Heart right ventricle (tissue), 16 donors: ENCODE results near the gene CXorf65. TPM values are rescaled to one million over a fixed set of nuclear protein-coding genes. Genes with fewer than 3 reads are reported as not detected.

Experiments
- ATAC-seq, 8 donors: fragments of 200-7000 bp; cut with Tn5 transposase; one replicate each; pipeline ENCODE4 v1.9.1; 2020; ENCODE audit warnings: mild to moderate bottlenecking in 8 of 8, moderate library complexity in 8 of 8, moderate number of reproducible peaks in 1 of 8
- DNase-seq, 2 donors: peaks; one replicate each; pipeline ENCODE4 v3.0.0-alpha.2; 2020
- H3K27ac ChIP-seq, 10 donors: fragments of 200-600 bp; sonication (generic) in 2 of 10; one replicate each; pipeline versions ENCODE4 v1.5.0 to v1.8.0; 2020 to 2022; ENCODE audit warnings: mild to moderate bottlenecking in 3 of 10
- H3K27me3 ChIP-seq, 7 donors: fragments of 200-600 bp; one replicate each; pipeline ENCODE4 v1.8.0; 2021 to 2022; ENCODE audit warnings: mild to moderate bottlenecking in 2 of 7
- H3K36me3 ChIP-seq, 9 donors: fragments of 200-600 bp; sonication (generic) in 1 of 9; one replicate each; pipeline versions ENCODE4 v1.5.0 to v1.8.0; 2020 to 2022; ENCODE audit warnings: mild to moderate bottlenecking in 2 of 9
- H3K4me1 ChIP-seq, 9 donors: fragments of 200-600 bp; sonication (generic) in 1 of 9; one replicate each; pipeline versions ENCODE4 v1.5.0 to v1.8.0; 2020 to 2022; ENCODE audit warnings: mild to moderate bottlenecking in 4 of 9
- H3K4me3 ChIP-seq, 10 donors: fragments of 200-600 bp; sonication (generic) in 2 of 10; one replicate each; pipeline versions ENCODE4 v1.5.0 to v1.8.0; 2020 to 2022; ENCODE audit warnings: mild to moderate bottlenecking in 7 of 10, moderate library complexity in 2 of 10
- H3K9me3 ChIP-seq, 11 donors: fragments of 200-600 bp in 10 of 11; sonication (generic) in 2 of 11; one replicate each; pipeline versions ENCODE4 v1.5.0 to v1.8.0; 2013 to 2022; ENCODE audit warnings: mild to moderate bottlenecking in 2 of 11, control low read depth in 1 of 11, moderate library complexity in 1 of 11
- WGBS, 2 donors: extraction: QIAGEN DNeasy Blood & Tissue Kit; methylation state at CpG; one replicate each; pipeline ENCODE4 v1.1.7; 2013; ENCODE audit warnings: inconsistent platforms in 1 of 2; 5-methylcytosine and 5-hydroxymethylcytosine counted together
- intact Hi-C, 10 donors: fragments of 100-400 bp; cut with DNase I; formaldehyde crosslinking; loops; one replicate each; pipeline versions ENCODE4 v1.11.1 to v1.14.2; 2022
- polyA plus RNA-seq, 2 donors: library from polyadenylated mRNA; stranded (reverse); fragments of 200-250 nt; gene quantifications; one replicate each; pipeline ENCODE4 v1.2.3, GENCODE V29; 2013
- total RNA-seq, 10 donors: library from RNA; stranded (reverse); fragmentation: NEBNext Ultra II Directional in 3 of 10; extraction: Animal tissue kit (Norgen Biotek cat#: 25700) in 3 of 10; gene quantifications; one replicate each; pipeline versions ENCODE4 v1.2.1 to v1.2.4, GENCODE V29; 2021 to 2023
- TF ChIP-seq, protein P1 (sequence below), 9 donors: fragments of 200-600 bp; sonication (generic) in 2 of 9; IDR thresholded peaks; one replicate each; pipeline versions ENCODE4 v1.5.0 to v1.8.0; 2021 to 2022; ENCODE audit warnings: antibody characterized with exemption in 9 of 9, mild to moderate bottlenecking in 5 of 9, moderate library complexity in 1 of 9
- donor health status: Arrhythmogenic right ventricular cardiomyopathy.
- donor health status: ischemic (EF 13 %, LVEDD 7.1; RV severe dilation, severe dysfunction).
- donor health status: healthy with polysubstance abuse.
- donor health status: DM: no; HTN: yes; CAD: no.
- donor health status: DM: no; HTN: no; CAD: no.
- donor health status: ischemic (EF 25% LVEDD 6.9; RV normal size, moderate dysfunction).
- donor health status: ischemic (EF 25% LVEDD 5.7; RV mildly dilated, moderate dysfunction).
- donor health status: healthy.
- donor health status: DM: yes; HTN: yes; CAD: no.
- donor health status: Ischemic cardiomyopathy.
- donor health status: ischemic (EF 35%, LVEDD 5.7; RV mildly dilated, moderate dysfunction).
- donor health status: nonischemic (EF 11% LVEDD 7.7; RV severe dilation, severe dysfunction).
- donor health status: DM: yes; HTN: yes; CAD: no.
- donor health status: PGD.
- donor health status: ischemic (EF 29% LVEDD 5.4; RV normal size, mild dysfunction).
- donor health status: nonischemic (EF 23%, LVEDD 6.1; RV moderate dilation, normal function).

CXorf65 gene
- total and polyA plus RNA-seq, 12 donors: not detected

DNA sequence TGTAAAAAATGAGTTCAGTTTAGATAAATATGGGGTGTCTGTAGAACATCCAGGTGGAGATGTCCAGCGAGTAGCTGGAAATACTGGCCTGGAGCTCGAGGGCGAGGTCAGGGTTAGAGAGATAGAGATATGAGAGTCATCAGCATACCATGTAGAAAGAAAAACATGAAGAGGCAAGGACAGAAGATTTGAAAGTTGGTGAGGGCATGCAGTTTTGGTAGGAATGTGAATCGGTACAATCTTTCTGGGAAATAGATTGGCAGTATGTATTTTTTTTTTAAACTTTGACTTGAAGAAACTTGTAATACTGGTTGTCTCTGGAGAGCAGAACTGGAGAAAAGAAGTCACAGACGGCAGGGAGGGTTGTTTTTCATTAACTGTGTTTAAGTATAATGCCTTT is 36.0 kb downstream of the CXorf65 start:
- H3K9me3 ChIP-seq: no peaks in the 10 kb centered on the region
- peaks cover 0 to 12% (median 5%) of the 10 kb centered on the region in 9 donors for H3K4me1 ChIP-seq
- H3K4me3 ChIP-seq: no peak overlapping the region
- peaks cover 0 to 27% (median 0%) of the 10 kb centered on the region in 7 donors for H3K27me3 ChIP-seq
- TF ChIP-seq, protein P1, sequence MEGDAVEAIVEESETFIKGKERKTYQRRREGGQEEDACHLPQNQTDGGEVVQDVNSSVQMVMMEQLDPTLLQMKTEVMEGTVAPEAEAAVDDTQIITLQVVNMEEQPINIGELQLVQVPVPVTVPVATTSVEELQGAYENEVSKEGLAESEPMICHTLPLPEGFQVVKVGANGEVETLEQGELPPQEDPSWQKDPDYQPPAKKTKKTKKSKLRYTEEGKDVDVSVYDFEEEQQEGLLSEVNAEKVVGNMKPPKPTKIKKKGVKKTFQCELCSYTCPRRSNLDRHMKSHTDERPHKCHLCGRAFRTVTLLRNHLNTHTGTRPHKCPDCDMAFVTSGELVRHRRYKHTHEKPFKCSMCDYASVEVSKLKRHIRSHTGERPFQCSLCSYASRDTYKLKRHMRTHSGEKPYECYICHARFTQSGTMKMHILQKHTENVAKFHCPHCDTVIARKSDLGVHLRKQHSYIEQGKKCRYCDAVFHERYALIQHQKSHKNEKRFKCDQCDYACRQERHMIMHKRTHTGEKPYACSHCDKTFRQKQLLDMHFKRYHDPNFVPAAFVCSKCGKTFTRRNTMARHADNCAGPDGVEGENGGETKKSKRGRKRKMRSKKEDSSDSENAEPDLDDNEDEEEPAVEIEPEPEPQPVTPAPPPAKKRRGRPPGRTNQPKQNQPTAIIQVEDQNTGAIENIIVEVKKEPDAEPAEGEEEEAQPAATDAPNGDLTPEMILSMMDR (IDR thresholded peaks at IDR 0.05): no peak
- ATAC-seq (no peak), DNase-seq (no peak)
- peaks cover 0 to 5% (median 0%) of the 10 kb centered on the region in 9 donors for H3K36me3 ChIP-seq
- intact Hi-C loops: no loop called here
- 60 to 74% methylated on average over 5 of the region's 5 CpGs for WGBS, 2 donors
- H3K27ac ChIP-seq: no peak overlapping the region

DNA sequence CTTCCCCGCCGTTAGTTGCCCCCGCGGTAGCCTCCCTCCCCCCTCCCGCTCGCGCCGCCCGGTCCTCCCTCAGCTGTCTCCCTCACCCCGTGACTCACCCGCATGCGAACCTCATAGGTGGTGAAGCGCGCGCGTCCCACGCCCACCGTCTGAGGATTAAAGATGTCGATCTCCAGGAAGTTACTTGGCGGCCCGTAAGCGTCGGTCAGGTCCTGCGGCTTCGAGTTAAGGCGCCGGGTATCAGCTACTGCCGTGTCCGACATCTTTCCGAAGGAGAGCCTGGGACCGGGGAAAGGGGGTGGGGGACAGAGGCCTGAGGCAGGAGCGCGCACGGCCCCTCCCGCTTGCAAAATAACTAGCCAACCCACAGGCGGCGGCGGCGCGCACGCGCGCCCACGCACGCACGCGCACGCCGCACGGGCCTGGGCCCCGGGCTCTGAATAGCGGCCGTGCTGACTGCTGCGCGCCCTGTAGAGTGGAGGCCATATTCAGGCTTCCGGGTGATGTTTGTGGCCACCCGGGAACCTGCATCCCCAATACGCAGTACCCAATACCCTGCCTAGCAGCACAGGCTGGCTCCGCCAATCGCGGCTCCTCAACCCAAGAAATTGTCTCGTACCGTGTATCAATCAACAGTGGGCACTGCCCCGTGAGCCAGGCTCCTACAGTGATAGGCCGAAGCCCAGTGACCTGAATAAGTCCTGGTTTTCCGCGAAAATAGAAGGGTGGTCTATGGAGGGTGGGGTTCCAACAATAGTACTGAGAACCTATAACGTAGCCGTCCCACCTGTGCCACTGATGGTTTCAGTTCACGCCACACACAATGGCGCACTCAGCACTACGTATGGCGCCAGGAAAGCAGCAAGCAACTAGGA is 38.3 kb downstream of the CXorf65 start, which contains the start of gene SNX12:
Gene SNX12, minus strand, starts transcription at position 291 of the 875 bp plus-strand sequence. Its CDS starts 28 bp downstream, at position 263.
- ATAC-seq (peak; percentile 96 to 100 (median 98)), DNase-seq (peak; percentile 86 to 91)
- peaks cover 0 to 12% (median 0%) of the 10 kb centered on the region in 7 donors for H3K27me3 ChIP-seq
- 0% methylated on average over 45 to 73 of the region's 73 CpGs for WGBS, 2 donors
- TF ChIP-seq, protein P1 (IDR thresholded peaks at IDR 0.05): no peak
- no peaks in the 10 kb centered on the region for H3K9me3 ChIP-seq
- peaks cover 0 to 12% (median 5%) of the 10 kb centered on the region in 9 donors for H3K4me1 ChIP-seq
- peak within 1 kb of the TSS; percentile 44 to 70 (median 65) for H3K4me3 ChIP-seq
- intact Hi-C loops: loop anchor here in 2 of 10 donors (1.0 to 5.0 kb wide), 2 partner anchors 50 to 114 kb away; partner anchors contain the start of gene MED12 (in 1 of the 2)
- H3K27ac ChIP-seq: peak within 1 kb of the TSS; percentile 35 to 88 (median 81)
- peaks cover 0 to 5% (median 0%) of the 10 kb centered on the region in 9 donors for H3K36me3 ChIP-seq

DNA sequence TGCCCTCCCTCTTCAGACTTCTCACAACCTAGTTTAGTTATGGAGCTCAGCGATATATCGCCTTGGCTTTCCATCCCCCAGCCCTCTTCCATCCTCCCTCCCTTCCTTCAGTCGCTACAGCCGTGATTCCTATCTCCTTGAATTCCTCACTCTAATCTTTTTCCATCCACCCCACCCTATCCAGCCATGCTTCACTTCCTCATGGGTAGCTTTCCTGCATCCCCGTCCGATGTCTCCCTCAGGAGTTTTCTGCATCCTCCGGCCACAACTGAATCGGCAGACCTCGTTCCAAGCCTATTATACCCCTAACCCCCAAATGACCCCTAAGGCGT is 38.9 kb downstream of the CXorf65 start:
- Histone ChIP-seq H3K4me1 (peaks cover 0 to 12% (median 5%) of the 10 kb centered on the region in 9 donors), H3K36me3 (peaks cover 0 to 9% (median 0%) of the 10 kb centered on the region in 9 donors), H3K27ac (peak overlapping the region; percentile 35 to 88 (median 81)), H3K27me3 (peaks cover 0 to 12% (median 0%) of the 10 kb centered on the region in 7 donors), H3K4me3 (peak overlapping the region; percentile 44 to 70 (median 65)), H3K9me3 (no peaks in the 10 kb centered on the region)
- DNase-seq (no peak), ATAC-seq (peak in 6 of 8 donors; percentile 1 to 38 (median 10))
- TF ChIP-seq, protein P1 (IDR thresholded peaks at IDR 0.05): no peak
- intact Hi-C loops: loop anchor here in 2 of 10 donors (1.0 to 5.0 kb wide), 2 partner anchors 51 to 115 kb away; partner anchors contain the start of gene MED12 (in 1 of the 2)
- 0 to 1% methylated on average over 10 of the region's 10 CpGs for WGBS, 2 donors

DNA sequence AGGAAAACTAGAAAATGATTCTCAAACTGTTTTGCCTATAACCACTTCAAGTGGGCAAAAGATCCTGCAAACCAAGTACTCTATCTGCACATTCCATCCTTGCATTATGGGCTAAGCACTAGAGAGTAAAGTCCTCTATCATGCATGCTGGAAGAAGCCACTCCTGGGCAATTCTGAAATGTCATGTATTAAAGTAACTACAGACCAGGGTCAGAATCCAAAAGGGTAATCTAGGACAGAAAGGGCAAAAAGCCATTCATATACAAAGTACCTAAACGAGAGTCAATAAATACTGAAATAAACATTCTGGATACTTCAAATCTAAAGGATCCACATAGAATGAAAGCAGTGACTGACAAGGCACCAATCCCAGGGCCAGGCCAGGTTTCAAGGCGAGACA is 39.5 kb downstream of the CXorf65 start:
- Histone ChIP-seq H3K27ac (peak overlapping the region in 8 of 10 donors; percentile 78 to 88 (median 82)), H3K4me1 (peaks cover 0 to 12% (median 5%) of the 10 kb centered on the region in 9 donors), H3K4me3 (peak overlapping the region; percentile 44 to 70 (median 65)), H3K9me3 (no peaks in the 10 kb centered on the region), H3K27me3 (peaks cover 0 to 8% (median 0%) of the 10 kb centered on the region in 7 donors), H3K36me3 (peaks cover 0 to 15% (median 0%) of the 10 kb centered on the region in 9 donors)
- DNase-seq: no peak
- intact Hi-C loops: loop anchor here in 1 of 10 donors (5.0 kb wide), 1 partner anchor 115 kb away; no protein-coding TSS in a partner anchor
- TF ChIP-seq, protein P1 (IDR thresholded peaks at IDR 0.05): no peak
- no peak for ATAC-seq
- 5 to 6% methylated on average over 2 of the region's 2 CpGs for WGBS, 2 donors
